GM19455 (cell line): ENCODE results near the gene DENND5B.
A peak's percentile ranks its signal among the peaks of the same experiment; 100 is the strongest.
"Not testable (repeated sequence)": the region's sequence is repeated elsewhere in the genome, so short reads cannot be mapped to it uniquely, and the experiment has no call there.

Experiments
- ATAC-seq: cut with Tn5 transposase; IDR thresholded peaks from one replicate; pipeline ENCODE4 v1.9.1; 2021; ENCODE audit not compliant: unreplicated experiment

DENND5B gene

DNA sequence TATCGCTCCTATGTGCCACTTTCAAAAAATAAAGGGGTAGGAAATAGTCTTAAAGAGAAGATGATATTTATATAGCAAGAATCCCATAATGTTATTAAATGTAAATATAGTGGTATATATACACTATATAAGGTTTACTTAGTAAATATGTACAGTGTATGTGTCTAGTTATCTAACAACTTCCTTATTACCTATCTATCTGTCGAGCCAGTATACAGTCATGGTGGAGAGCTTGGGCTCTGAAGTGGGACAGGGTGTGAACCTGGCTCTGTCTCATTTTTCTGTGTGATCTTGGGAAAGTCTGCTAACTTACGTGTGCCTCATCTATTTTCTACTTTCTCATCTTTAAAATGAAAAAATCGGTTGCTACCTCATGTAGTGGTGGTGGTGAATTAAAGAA is 202.2 kb downstream of the DENND5B start:
- ATAC-seq: no peak

DNA sequence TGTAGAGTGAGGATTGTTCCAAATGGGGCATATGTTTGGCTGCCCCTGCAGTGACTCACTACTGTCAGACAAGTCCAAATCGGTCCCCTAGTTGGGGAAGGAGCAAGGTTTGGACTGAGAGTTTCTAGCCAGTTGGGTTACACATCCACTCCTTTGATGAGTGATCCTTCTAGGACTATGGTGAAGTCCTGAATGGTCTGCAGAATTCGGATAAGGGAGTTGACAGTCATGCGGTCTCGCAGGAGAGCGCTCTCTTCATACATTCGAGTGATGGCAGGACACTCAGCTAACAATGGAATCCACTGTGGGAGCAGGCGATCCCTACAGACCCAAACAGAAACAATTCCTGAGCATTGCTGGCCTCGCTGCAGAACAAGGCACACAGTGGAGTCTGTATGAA is 203.5 kb downstream of the DENND5B start:
- ATAC-seq: no peak

DNA sequence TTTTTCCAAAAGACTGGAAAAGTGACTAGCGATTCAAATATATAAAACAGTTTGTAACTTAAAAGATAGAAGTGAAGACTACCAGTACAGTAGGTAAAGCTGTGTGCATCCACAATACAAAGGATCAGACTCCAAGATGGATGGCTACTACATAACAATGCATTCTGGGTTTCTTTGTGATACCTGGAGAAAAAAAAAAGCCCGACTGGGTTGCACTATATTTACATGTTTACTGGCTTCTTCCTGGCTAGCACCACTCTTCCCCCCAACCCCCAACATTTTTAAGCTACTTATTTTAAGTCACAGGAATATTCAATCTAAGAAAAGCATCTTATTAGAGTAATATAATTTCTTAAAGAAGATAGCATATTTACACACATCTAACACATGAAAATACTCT is 203.9 kb downstream of the DENND5B start:
- no peak for ATAC-seq

DNA sequence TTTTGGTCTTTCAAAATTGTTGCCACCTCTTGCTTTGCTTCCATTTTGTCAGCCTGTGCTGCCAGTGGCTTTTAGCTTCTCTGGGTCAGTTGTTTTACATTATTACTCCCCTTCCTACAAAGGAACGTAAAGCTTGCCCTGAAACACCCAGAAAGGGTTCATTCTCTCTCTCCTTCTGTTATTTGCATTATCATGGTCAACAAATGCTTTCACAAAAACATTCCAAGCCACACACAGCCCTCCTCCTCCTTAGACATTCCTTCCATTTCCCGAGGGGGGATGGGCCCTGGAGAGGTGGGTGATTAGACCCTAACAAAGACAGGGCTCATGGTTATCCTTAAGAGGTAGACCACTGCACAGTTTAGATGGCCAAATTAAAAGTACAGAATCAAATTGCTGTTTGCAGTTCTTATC is 204.6 kb downstream of the DENND5B start:
- no peak for ATAC-seq

DNA sequence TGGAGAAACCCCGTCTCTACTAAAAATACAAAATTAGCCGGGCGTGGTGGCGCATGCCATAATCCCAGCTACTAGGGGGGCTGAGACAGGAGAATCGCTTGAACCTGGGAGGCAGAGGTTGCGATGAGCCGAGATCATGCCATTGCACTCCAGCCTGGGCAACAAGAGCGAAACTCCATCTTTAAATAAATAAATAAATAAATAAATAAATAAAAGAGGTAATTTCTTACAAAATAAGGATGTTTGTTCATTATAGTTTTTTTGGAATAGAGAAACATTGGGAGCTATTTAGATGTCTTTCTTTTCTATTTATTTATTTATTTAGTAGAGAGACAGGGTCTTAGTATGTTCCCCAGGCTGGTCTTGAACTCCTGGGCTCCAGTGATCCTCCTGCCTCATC is 213.7 kb downstream of the DENND5B start:
- not testable (repeated sequence) for ATAC-seq

DNA sequence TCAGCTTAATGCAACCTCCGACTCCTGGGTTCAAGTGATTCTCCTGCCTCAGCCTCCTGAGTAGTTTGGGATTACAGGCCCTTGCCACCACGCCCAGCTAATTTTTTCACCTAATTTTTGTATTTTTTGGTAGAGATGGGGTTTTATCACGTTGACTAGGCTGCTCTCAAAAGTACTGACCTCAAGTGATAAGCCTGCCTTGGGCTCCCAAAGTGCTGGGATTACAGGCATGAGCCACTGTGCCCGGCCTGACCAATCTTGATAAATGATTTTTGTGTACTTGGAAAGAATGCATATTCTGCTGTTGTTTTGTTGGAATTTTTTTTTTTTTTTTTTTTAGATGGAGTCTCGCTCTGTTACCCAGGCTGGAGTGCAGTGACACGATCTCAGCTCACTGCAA is 215.5 kb downstream of the DENND5B start:
- ATAC-seq: not testable (repeated sequence)

DNA sequence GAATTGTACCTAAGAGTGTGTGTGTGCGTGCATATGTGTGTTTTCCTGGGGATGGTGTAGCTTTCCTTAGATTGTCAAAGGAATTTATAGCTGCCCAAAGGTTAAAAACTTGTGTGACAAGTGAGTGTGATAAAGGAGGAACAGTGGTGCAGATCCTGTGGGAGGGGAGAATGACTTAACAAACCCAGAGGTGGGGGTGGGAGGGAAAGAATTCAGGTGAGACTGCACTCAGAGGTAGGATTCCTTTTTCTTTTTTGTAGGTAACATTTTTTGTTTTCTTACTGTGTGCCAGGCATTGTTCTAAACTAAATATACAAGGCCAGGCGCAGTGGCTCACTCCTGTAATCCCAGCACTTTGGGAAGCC is 219.7 kb downstream of the DENND5B start:
- ATAC-seq: no peak

DNA sequence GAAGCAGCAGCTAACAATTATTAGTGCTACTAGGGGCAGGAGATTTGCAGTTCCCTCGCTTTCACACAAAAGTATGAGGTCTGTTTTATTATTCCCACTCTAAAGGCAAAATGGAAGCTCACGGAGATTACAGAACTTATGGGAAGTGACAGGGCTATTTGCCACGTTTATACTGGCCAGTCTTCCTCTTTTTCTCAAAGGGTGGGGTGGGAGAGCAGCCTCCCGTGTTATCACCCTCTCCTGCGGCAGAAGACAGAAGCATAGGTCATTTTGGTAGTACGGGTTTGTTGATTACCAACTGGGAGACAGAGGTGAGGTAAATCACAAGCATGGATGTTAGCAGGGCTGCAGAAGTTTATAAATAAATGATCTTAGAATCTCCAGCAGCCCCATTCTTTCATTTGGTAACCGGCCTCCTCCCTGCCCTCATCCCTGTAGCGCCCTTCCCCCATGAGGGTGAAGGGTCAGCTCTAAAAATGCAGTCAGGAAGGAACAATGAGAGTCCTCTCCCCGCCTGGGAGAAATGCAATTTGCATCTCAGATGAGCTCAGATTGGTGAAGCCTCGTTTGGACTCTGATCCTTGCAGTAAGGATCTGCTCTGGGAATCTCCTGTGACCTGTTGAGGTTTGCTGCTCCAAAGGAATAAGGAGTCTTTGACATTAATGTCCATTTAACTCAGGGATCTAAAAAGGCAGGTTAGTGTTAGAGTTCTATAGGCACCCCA is 220.2 kb downstream of the DENND5B start:
- no peak for ATAC-seq

DNA sequence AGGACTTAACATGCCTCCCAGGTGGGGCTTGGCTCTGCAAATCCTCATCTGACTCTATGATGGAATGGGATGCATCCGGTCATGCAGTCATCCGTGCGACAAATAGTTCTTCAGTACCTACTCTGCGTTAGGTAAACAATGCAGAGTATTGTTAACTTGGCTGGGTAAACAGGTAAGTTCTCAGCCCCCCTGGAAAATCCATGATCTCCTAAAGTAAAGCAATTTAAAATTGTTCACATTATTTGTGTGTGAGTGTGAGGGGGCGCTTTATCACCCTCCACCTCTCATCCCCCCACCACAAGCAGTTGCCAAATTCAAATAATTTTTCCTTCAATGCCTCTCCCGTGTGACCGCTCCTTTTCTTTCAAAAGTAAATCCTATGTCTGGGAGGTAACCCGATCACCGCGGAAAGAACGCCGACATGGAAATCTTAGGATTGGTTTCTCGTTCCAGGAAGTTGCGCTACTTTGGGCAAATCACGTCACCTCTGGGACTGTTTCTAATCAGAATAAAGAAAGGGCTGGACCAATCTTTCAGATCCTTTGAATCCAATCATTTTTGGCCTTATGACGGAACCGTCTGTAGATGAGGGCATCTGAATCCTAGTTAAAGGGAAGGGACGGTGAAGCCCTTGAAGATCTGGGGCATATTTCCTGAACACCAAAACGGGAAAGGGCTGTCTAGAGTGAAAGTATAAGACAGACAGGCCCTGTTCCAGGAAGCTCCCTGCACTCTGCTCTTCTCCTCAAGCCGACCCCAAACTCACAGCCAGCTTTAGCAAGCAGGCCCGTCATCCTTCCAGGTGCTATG is 221.0 kb downstream of the DENND5B start:
- ATAC-seq: no peak

DNA sequence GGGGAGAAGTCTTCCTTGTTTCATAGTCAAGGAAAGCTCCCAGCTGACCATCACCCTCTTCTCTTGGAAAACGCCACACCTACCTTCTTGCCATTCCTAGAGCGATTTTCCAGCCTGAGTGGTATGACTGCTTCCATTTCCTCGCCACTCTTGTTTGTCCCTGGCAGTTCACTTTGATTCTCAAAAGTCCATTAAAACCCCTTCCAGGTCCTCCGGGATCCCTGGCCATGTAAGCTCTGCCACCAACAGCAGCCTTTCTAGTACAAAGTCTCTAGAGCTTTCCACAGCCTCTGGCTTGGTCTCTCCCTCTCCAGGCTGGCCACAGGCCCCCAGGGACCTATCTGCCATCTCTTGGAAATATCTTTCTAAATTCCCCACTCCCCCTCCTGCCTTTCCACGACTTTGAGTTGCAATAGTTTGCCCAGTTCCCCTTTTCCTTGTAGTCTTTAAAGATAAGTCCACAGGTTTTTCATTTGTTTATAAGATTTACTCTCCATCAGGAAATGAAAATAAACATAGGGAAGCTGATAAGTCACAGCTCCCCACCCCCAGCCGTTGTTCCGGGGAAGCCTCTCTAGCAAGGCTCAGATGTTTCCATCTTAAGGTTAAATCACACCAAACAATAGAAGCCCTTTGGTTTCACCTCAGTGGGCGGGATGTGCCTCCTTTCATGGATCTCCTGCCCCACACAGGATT is 222.1 kb downstream of the DENND5B start:
- no peak for ATAC-seq

DNA sequence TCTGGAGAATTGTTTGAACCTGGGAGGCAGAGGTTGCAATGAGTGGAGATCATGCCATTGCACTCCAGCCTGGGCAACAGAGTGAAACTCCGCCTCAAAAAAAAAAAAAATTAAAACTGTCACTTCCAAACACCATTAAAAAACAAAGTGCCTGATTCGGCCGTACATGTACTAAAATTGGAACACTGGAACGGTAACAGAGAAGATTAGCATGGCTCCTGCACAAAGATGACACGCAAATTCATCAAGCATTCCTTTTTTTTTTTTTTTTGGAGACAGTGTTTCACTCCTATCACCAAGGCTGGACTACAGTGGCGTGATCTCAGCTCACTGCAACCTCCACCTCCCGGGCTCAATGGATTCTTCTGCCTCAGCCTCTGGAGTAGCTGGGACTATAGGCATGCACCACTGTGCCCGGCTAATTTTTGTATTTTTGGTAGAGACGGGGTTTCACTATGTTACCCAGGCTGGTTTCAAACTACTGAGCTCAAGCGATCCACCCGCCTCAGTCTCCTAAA is 224.8 kb downstream of the DENND5B start:
- ATAC-seq: no peak

DNA sequence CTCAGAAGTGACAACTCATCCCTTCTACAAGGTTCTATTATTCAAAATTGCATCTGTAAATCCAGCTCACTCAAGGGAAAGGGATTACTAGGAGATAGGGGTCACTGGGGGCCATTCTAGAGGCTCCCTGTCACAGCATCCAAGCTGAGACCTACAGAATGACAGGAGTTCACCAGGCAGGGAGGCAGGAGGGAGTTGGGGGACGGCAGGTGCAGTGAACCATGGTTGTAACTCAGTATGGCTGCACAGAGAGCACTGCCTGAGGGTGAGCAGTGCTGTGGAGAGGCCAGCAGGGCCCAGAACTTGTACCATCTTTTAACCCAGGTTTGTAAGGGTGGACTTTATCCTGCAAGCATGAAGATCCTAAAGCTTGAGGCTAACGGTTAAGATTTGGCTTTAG is 227.1 kb downstream of the DENND5B start:
- no peak for ATAC-seq

DNA sequence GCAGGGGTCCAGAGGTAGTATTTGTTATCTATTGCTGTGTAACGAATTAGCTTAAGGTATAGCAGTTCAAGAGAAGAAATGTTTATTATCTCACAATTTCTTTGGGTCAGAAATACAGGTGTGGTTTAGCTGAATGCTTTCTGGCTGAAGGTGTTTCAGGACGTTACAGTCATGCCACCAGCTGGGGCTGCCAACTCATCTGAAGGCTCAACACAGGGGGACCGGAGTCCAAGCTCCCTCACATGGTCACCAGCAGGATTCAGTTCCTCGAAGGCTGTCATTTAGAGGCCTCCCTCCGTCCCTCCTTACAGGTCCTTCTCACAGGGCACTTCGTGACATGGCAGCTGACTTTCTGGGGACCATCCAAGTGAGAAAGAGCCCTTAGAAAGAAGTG is 227.5 kb downstream of the DENND5B start:
- ATAC-seq: peak; percentile 5

DNA sequence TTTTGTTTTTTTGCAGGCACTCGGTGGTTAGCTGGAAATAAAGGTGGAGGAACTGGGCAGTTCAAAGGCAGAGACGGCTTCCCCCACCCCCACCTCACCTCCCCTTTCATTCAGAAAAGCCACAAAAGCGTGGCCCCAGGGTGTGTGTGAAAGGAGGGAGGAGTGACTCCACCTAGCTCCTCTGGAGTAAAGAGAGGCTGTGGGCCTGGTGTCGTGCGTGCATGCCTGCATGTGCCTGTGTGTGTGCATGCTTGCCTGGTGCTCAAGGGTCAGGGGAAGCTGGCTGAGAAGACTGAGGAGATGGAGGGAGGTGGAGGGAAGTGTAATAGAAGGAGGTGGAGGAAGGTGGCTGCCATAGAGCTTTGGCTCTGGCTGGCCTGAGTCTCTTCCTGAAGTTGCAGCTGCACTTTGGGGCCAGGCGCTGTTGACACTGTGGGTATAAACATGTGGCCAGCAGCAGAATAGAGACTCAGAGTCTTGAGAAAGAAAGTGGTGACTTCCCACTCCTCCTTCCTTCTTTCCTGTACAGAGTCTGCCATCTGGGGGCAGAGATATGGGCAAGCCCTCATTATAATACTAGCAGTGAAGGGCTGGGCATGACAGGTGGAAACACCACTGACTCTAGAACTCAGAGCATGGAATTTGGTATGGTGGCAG is 228.0 kb downstream of the DENND5B start:
- ATAC-seq: peak; percentile 79

DNA sequence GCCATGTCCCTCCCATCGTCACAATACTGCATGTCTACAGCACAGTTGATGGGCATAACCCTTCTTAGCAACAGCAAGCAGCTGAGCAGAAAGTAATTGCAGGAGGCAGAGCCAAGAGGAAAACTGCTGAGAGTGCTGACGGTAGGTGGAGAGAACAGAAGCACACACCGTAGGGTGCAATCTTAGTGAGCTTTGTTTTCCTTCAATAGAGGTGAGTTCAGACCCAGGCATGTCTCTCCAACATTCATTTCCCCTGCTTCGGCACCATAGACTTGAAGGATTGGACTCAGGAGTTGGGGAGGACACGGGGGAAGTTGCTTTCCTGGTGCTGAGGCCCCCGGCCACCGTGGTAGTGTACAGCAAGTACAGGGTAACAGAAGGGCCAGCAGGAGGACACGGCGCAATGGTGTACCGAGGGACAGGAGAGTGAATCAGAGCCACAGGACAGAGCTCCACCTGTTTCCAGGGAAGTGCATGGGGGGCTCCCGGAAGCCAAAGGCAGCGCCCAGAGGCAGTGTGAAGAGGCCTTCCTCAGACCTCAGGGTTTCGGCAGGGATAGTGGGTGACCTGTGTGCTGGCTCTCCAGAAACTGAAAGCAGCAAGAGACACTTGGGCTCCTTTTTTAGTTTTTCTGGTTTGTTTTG is 228.7 kb downstream of the DENND5B start:
- peak; percentile 37 for ATAC-seq

DNA sequence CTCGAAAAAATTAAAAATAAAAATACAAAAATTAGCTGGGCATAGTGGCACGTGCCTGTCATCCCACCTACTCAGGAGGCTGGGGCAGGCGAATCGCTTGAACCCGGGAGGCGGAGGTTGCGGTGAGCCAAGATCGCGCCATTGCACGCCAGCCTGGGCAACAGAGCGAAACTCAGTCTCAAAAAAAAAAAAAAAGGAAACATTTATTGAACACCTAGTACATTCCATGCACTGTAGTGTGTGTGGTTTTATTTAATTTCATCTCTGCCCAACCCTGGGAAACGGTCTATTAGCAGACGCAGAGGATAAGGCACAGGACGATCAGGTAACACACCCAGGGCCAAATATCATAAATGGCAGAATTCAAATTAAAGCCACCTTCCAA is 229.2 kb downstream of the DENND5B start:
- ATAC-seq: no peak

DNA sequence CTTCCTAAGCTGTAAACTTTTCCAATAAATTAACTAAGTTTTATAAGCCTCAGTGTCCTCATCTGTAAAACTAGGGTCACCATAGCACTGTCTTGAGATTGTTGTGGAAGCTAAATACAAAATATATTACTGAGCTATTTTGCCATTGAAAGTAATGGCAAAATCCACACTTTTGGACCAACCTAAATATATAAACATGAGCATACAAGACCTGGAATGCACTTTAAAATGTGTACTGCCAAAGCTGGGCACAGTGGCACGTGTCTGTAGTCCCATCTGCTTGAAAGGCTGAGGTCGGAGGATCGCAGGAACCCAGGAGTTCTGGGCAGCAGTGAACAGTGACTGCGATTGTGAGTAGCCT is 235.2 kb downstream of the DENND5B start:
- ATAC-seq: no peak

DNA sequence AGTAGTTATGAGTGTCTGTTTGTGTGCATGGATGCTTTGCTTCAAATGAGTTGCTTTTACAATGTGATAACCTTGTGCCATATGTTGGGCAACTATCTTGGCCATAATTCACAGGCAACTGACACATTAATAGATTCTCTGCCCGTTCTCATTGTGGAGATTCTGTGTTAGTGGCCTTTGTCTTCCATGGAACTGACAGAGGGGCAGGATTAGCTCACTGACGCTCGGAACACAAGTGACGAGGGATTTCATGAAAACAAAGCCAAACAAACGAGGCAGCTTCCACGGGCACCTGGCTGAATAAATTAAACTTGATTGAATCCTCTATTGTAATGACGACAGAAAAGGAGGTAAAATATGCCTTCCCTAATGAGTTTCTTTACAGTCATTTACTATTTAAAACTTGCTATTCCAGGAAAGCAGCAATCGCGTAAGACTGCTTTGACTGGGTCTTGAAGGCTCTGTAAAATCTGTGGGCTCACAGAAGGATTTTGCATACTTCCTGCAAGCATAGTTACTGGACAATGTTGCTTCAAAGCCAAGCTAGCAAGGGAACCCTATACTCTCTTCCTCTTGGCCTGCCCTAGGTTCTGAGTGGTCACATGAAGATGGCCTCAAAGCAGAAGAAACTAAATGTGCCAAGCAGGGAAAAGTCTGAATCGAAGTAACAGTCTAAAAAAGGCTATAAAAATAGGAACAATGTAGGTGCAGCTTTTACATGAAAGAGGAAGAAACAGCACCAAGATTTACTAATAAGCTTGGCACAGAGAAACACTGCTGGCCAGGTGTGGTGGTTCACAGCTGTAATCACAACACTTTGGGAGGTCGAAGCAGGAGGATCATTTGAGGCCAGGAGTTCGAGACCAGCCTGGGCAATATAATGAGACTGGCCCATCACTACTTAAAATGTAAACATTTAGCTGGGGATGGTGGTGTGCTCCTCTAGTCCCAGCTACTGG is 236.9 kb downstream of the DENND5B start:
- ATAC-seq: no peak

DNA sequence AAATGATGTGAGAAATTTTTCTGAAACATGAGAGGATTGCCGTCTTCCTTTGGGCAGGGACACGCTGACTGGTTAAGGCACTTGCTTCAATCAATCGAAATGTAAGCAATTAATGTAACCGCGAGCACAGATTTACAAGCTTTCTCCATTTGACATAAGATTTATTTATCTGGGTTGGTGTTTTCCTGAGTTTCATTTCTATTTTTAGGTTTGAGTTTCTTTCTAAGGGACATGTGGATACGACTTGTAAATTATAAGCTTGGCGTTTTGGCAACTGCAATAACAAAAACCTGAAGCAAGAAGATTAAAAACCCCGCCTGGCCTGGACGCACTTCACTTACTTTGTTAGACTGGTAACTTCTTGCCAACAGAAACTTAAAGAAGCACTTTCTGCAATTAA is 244.7 kb downstream of the DENND5B start:
- no peak for ATAC-seq

DNA sequence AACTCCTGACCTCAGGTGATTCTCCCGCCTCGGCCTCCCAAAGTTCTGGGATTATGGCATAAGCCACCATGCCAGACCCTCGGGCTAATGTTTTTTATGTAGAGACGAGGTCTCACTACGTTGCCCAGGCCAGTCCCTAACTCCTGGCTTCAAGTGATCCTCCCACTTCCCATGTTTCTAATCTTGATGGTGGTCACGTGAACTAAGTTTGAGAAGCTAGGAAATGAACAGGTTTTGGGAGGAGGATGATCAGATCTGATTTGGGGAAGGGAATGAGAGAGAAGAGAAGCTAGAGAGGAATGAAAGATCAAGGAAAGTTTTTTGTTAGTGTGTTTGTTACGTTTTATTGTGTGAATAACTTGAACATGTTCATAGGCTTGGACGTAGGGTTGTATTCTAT is 247.8 kb downstream of the DENND5B start:
- ATAC-seq: no peak
